NCI-H460 (cell line): ENCODE measurements around the gene ILRUN. TPM values are rescaled to one million over a fixed set of nuclear protein-coding genes. Genes with fewer than 3 reads are reported as not detected.
"Not testable (repeated sequence)": the region's sequence is repeated elsewhere in the genome, so short reads cannot be mapped to it uniquely, and the experiment has no call there.

Source experiments
- DNase-seq: peaks from one replicate; pipeline ENCODE4 v3.0.0-alpha.2; 2016; ENCODE audit warnings: low read depth; ENCODE audit errors: extremely low read depth
- total RNA-seq: library from RNA; depleted of rRNA; stranded (reverse); fragments of >200 nt; shearing (Covaris generic); gene quantifications from 2 replicates; pipeline ENCODE4 v1.2.3, GENCODE V29; 2014

ILRUN gene
- total RNA-seq, 1 experiment from 2014 or later = 16.4 TPM

- no peak for DNase-seq
Observed at GRCh38 chr6:34697904-34698559, 1.5 kb upstream of the ILRUN start.

DNA sequence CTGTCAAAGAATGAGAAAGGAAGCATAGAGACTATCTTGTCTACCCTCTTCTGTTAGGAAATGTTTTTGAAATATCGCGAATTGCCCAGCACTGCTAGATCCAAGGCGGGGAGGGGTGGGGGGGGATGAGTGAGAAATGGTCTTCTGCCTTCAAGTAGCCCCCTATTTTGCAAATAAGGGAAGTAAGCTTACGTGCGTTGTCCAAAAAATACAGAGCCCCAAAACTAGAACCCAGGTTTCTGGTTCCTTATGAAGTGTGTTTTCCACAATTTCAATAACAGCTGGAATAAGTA lies 923 bp upstream of the ILRUN start:
- DNase-seq = no peak

DNA sequence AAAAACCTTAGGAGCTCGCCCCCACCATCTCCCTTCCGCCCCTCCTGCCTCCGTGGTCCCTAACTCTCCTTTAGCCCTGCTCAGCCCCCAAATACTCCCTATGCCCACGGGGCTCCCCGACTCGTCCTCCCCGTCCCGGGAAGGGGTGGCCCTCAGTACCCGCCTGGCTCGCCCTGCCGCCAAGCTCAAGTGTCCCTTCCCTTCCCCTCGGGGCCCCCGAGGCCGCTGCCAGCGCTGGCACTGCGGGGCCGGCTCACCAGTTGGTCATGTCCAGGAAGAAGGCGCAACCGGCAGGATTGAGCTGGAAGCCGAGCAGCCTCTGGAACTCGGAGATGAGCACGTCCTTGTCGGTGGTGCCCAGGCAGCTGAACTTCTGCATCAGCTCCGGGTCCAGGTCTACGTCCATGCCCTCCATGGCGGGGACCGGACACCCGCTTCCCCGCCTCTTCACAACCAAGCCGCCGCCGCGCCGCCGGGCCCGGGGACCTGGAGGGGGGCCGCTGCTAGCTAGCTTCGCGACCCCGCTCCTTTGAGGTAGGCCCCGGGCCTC lies 303 bp downstream of the ILRUN start:
- no peak for DNase-seq

GRCh38 chr6:34695729-34696188 lies 808 bp downstream of the ILRUN start:
- DNase-seq = no peak

- DNase-seq = no peak
Observed at GRCh38 chr6:34692280-34692679, 4.3 kb downstream of the ILRUN start.

DNA sequence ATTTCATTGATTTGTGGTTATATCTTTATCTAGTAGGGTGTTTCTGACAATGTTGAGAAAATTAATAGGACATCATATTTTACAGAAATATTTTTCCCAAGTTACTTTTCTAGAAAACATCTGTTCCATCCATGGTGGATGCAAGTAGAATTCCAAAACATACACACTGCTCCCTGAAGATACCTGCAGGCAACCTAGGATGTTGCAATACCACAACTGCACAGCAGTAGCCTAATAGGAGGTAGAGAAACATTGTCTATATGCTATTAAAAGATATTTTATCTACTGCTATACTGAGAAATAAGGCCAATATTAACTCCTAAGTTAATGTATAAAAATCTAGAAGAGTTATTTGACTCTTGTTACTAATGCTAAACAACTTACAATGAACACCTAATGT lies 6.8 kb downstream of the ILRUN start:
- no peak for DNase-seq

- no peak for DNase-seq
Observed at GRCh38 chr6:34688956-34689355, 7.6 kb downstream of the ILRUN start.

DNA sequence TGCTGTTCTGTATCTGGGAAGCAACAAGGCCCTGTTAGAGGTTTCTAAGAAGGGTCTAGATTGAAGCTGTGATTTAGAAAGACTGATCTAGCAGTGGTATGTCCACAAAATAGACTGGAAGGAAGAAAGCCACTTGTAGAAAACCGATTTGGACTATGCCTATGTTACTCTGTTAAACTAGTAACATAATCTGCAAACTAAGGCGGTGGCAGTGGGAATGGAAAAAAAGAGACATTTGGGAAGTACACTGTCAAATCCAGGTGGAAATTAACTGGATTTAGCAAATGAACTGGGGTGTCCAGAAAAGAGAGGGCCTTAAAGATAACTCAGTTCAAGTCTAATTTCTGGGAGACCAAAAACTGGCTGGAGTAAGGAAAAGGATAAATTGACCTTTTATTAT lies 11.6 kb downstream of the ILRUN start:
- no peak for DNase-seq

GRCh38 chr6:34684364-34684763 lies 12.2 kb downstream of the ILRUN start:
- no peak for DNase-seq

DNA sequence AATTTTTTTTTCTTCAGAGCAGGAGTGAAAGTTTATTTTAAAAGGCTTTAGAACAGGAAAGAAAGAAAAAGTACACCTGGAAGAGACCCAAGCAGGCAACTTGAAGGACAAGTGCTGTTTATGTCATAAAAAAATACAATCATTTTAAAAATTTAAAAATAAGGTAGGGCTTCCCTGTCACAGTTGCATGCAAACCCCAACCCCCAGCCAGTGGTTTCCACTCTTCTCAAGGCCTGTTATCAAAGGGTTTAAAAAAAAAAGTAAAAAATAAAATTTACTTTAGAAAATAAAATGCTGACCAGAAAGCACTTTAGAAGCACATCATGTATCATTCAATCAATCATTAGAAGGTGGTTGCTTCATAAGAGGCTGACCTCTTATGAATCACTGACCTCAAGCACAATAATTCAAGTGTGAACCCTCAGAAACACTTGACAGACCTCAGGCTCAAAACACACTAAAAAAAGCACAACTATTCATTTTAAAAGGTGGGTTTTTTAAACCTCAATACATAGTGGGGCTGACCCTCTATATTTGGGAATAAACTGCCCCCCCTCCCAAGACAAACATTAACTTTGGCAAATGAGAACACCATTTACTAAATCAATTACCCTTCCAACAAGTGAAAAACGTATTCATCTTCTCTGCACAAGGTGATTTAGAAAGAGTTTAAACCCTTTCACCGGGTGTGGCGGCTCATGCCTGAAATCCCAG lies 15.6 kb downstream of the ILRUN start:
- no peak for DNase-seq

- DNase-seq = not testable (repeated sequence)
Observed at GRCh38 chr6:34680313-34680712, 16.3 kb downstream of the ILRUN start.

- DNase-seq = no peak
Observed at GRCh38 chr6:34679552-34680253, 16.9 kb downstream of the ILRUN start.

- no peak for DNase-seq
Observed at GRCh38 chr6:34676140-34676539, 20.4 kb downstream of the ILRUN start.

GRCh38 chr6:34674930-34675329 lies 21.6 kb downstream of the ILRUN start:
- not testable (repeated sequence) for DNase-seq

- DNase-seq = no peak
Observed at GRCh38 chr6:34674268-34674639, 22.3 kb downstream of the ILRUN start.

- no peak for DNase-seq
Observed at GRCh38 chr6:34673064-34673463, 23.5 kb downstream of the ILRUN start.

GRCh38 chr6:34672657-34673043 lies 23.9 kb downstream of the ILRUN start:
- DNase-seq = no peak

DNA sequence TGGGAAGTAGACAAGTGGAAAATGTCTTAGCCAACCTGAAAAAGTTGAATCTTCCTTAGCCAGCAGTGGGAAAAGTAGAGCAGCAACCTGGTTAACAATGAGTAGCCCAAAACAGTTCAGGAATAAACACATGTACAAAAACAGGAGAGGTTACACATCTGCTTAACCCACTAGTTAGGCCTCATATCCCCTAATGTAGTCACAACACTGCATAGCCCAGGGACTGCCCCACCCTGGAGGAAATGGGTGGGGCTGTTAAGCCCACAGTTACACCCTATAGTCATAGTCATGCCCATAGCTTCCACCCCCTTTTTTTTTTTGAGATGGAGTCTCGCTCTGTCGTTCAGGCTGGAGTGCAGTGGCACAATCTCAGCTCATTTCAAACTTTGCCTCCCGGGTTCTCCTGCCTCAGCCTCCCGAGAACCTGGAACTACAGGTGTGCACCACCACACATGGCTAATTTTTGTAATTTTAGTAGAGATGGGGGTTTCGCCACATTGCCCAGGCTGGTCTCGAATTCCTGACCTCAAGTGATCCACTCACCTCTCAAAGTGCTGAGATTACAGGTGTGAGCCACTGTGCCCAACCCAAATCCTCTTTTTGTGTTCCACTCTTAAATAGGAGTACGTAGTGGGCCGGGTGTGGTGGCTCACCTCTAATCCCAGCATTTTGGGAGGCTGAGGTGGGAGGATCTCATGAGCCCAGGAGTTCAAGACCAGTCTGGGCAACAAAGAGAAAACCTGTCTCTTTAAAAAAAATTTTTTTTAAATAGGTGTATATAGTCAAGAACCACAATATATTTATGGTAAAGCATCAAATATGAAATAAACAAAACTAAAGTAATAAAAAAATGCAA lies 24.5 kb downstream of the ILRUN start:
- no peak for DNase-seq

- no peak for DNase-seq
Observed at GRCh38 chr6:34671367-34671766, 25.2 kb downstream of the ILRUN start.

GRCh38 chr6:34668799-34669198 lies 27.8 kb downstream of the ILRUN start:
- DNase-seq = not testable (repeated sequence)
